GM21423 (cell line): ENCODE measurements around the gene STAT5B.
"Not testable (repeated sequence)": the region's sequence is repeated elsewhere in the genome, so short reads cannot be mapped to it uniquely, and the experiment has no call there.

Source experiments
- ATAC-seq: cut with Tn5 transposase; IDR thresholded peaks from one replicate; pipeline ENCODE4 v1.9.1; 2021; ENCODE audit warnings: mild to moderate bottlenecking, moderate library complexity; ENCODE audit not compliant: unreplicated experiment

STAT5B gene

GRCh38 chr17:42276359-42276608 is at the start of gene STAT5B:
STAT5B (minus strand) TSS chr17:42276391; CDS start chr17:42232127, 44,264 bp downstream.
- ATAC-seq: peak; percentile 61

DNA sequence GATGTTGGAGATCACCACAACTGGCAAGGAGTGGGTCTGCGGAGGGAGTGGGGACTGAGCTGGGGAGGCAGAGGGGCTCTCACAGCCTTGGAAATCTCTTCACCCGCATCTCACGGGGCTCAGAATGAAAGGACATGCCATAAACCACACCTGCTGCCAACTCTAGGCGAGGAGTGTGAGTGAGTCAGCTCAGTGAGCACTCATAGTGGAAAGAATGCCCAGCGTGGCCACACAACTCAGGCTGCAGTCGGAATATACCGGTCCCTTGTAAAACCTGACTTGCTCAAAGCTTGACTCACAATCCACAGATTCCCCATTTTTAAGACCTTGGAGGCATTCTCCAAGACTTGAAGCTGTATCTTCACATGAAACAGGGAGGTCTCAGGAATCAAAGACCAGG is 48.8 kb upstream of the STAT5B start:
- ATAC-seq: no peak

GRCh38 chr17:42323268-42323773 is 47.1 kb upstream of the STAT5B start:
- no peak for ATAC-seq

DNA sequence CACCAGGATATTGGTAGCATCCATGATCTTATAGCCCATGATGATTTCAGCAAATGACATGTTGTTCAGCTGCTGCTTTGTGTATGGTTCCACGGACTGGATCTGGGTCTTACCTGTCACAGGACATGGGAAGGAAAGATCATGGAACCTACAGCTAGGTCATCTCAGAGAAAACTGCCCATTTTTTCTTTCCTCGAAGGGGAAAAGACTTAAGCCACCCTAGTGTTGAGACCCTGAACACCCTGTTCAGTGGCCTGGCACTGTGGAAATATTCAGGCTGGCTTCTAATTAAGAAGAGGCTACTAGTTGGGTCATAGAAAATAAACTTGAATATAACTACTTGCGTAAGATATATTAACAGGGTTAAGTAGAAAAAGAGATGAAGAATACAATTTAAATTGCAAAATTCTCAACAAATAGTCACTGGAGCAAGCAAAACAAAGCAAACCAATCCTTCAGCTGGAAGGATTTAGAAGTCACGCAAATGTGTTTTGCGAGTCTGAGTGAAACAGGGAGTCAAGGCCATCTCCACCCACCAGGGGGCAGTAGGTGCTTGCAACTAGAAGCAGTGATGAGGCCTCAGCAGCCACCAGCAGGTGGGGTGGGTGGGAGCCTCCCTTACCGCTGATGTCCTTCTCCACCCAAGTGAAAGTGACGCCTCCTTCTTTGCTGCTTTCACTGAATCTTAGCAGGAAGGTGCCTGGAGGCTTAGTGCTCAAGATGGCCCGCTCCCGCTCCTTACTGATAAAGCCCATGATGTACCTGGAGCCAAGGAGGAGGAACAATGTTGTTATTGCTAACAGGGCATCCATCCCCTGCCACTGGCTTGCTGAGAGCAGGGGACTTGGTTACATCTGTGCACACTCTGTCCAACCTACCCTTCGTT is 46.4 kb upstream of the STAT5B start:
- ATAC-seq: peak; percentile 70

DNA sequence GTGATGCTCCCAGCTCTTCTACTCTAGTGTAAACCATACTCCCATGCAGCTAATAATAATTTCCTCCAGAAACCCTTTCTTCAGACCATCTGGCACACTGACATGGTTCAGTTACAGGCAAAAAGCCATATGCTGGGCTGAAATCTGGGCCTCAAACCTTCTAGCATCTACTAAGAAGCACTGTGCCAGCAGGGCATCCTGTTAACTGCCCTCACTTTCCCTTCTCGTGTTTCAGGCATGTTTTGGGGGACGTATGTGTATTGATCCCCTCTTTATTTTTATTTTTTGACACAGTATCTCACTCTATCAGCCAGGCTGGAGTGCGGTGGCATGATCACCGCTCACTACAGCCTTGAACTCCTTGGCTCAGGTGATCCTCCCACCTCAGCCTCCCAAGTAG is 45.4 kb upstream of the STAT5B start:
- no peak for ATAC-seq

- ATAC-seq: not testable (repeated sequence)
These were observed 41.8 kb upstream of the STAT5B start for GRCh38 chr17:42317967-42318366.

DNA sequence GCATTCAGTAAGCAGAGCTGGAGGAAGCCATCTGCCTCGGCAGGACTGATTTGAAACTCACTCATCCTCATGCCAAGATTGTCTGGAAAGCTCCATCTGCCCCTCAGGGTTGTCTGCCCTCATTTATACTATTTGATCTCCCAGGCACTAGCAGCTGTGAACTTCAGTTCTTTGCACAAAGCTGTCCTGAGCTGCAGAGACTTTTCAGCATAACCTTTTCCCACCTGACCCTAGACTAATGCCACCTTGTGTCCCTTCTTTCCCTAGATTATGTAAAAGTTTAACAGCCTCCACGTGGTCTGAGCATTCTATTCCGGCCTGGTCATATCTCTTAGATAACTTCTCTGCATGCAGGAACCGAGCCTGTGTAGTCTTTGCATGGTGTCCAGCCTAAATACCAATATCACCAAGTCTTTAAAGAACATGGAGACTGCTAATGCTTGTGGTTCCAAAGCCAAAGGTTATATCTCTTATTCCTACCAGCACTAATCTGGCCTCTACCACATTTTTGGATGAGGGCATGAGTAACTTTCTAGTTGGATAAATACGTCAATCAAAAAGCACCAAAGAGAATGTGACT is 41.2 kb upstream of the STAT5B start:
- no peak for ATAC-seq

- no peak for ATAC-seq
These were observed 40.6 kb upstream of the STAT5B start for GRCh38 chr17:42316755-42317154.

- ATAC-seq: peak; percentile 39
These were observed 39.4 kb upstream of the STAT5B start for GRCh38 chr17:42315402-42316156.

DNA sequence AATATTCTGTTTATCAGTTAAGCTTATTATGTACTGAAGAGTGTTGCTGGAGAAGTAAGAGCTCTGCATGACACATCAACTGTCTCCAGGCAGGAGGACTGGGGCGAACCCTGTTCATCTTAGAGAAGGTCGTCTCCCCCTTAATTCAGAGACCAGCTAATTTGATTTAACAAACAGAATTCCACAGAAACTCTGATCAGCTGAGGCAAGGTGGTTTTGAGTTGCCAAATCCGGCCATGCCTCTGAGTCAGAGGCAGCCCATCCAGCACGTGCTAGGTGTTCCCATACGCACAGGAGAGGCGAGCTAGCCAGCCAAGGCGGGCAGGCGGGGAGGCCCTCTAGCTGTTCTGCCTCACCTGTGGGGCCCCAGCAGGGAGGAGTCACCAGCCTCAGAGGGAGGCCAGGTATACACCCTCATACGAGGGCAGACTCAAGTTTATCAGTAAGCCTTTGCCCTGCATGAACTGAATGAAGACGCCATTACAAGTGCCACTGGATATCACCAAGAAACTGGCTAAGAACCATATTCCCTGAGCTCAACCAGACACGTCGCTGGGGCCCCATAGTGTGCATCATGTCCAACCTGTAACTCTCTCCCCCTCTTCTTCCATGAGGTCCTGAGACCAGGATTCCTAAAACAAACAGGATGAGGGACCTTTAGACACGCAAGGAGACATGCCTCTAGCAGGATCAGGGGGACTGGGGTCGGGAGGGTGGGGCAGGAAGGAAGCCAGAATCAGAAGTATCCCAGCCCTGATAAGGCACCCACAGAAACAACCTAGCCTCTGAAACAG is 37.8 kb upstream of the STAT5B start:
- no peak for ATAC-seq

DNA sequence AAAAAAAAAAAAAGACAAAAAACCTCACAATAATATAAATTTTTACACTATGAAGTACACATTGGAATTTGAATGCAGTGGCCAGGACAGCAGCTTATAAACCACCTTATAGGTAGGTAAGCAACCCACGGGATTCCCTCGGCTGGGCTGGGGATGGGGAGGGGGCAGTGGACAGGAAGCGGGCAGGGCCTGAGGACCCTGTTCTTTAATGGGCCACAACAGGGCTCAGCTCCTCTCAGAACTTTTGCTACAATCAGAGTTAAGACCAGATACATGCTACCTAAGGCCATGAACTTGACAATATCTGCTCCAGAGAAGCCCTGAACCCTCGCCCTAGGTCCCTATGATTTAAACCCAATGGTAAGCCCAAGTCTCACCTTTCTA is 37.2 kb upstream of the STAT5B start:
- no peak for ATAC-seq

- no peak for ATAC-seq
These were observed 36.3 kb upstream of the STAT5B start for GRCh38 chr17:42312285-42313130.

DNA sequence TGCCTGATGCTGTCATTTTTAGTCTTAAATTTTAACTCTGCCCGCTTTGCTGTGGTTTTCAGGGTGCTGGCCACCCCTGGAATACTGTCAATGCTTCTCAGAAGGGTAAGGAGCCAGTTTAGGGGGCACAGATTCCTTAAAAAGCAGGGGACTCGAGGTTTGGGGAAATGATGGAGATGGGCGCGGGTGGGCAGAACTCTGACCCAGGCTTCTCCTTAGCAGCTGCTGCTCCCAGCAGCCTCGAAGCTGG is 35.8 kb upstream of the STAT5B start:
- no peak for ATAC-seq

GRCh38 chr17:42311240-42312034 is 35.2 kb upstream of the STAT5B start:
- ATAC-seq: no peak

GRCh38 chr17:42310787-42311215 is 34.6 kb upstream of the STAT5B start:
- ATAC-seq: no peak

- no peak for ATAC-seq
These were observed 34.0 kb upstream of the STAT5B start for GRCh38 chr17:42309986-42310786.

- ATAC-seq: no peak
These were observed 33.0 kb upstream of the STAT5B start for GRCh38 chr17:42309142-42309541.

DNA sequence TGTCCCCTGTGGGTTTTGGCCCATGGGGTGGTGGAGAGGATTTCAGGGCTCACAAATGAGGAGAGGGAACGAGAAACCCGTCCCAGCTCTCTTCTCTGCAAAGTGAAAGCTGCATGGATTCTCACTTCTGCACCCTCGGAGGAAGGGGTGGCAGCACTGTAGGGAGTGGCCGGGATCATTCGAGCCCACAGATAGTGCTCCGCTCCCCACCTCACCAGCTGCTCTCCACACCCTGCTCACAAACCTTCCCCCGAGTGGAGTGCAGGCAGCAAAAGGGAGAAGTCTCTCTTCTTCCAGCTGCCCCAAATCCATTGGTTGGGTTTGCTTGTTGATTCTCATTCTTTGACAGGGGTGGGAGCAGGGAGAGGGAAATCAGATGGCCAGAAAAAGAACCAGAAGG is 32.3 kb upstream of the STAT5B start:
- ATAC-seq: no peak
